IMR-90 (cell line): ENCODE measurements around the gene PCCB. TPM values are rescaled to one million over a fixed set of nuclear protein-coding genes. Genes with fewer than 3 reads are reported as not detected.

Experiments
- ATAC-seq: fragments of 200-7000 bp; cut with Tn5 transposase; 2 replicates; pipeline ENCODE4 v1.9.1; 2020; ENCODE audit warnings: low read depth, mild to moderate bottlenecking, moderate library complexity
- BruUV-seq: library from RNA; stranded (reverse); fragments of 400-500 nt; replicated peaks from 2 replicates; lab custom pipeline; 2021; lab: Mats Ljungman, UMichigan
- CTCF ChIA-PET: fragments of 300-600 bp; formaldehyde crosslinking; extraction: SDS; loops from one replicate; lab custom pipeline; 2021; ENCODE audit warnings: antibody characterized with exemption; lab: Yijun Ruan, JAX
- POLR2A ChIA-PET: fragments of 300-600 bp; sonication (Branson Sonifier 250); formaldehyde crosslinking; loops from one replicate; lab custom pipeline; 2022; ENCODE audit warnings: antibody characterized with exemption; ENCODE audit not compliant: unreplicated experiment; lab: Charles Lee
- DNase-seq: peaks from one replicate; pipeline ENCODE4 v3.0.0; 2013
- H2AFZ ChIP-seq: replicated peaks from 2 replicates; pipeline ENCODE3; 2013; ENCODE audit warnings: low read length, mild to moderate bottlenecking; ENCODE audit not compliant: poor library complexity
- H2AK5ac ChIP-seq: 2 replicates; pipeline ENCODE4 v1.6.1; 2013; ENCODE audit warnings: low read depth, low read length, inconsistent platforms
- H2AK9ac ChIP-seq: replicated peaks from 2 replicates; pipeline ENCODE3; 2013; ENCODE audit warnings: mild to moderate bottlenecking, low read depth, low read length, moderate library complexity; ENCODE audit not compliant: poor library complexity
- H2BK120ac ChIP-seq: 2 replicates; pipeline ENCODE4 v1.6.1; 2013; ENCODE audit warnings: low read depth, low read length, inconsistent platforms
- H2BK15ac ChIP-seq: 3 replicates; pipeline ENCODE4 v1.6.1; 2013; ENCODE audit warnings: low read depth, low read length, inconsistent platforms
- H2BK20ac ChIP-seq: 2 replicates; pipeline ENCODE4 v1.6.1; 2013; ENCODE audit warnings: low read depth, mild to moderate bottlenecking, inconsistent platforms, low read length, moderate library complexity
- H2BK5ac ChIP-seq: 2 replicates; pipeline ENCODE4 v1.6.1; 2013; ENCODE audit warnings: mild to moderate bottlenecking, low read depth, low read length, inconsistent platforms; ENCODE audit not compliant: poor library complexity, severe bottlenecking
- H3K14ac ChIP-seq: replicated peaks from 2 replicates; pipeline ENCODE4 v1.6.1; 2013; ENCODE audit warnings: low read depth, low read length, inconsistent platforms
- H3K18ac ChIP-seq: 2 replicates; pipeline ENCODE4 v1.6.1; 2013; ENCODE audit warnings: low read depth, low read length, control low read depth
- H3K23ac ChIP-seq: 2 replicates; pipeline ENCODE4 v1.6.1; 2013; ENCODE audit warnings: low read depth, low read length, inconsistent platforms
- H3K27ac ChIP-seq: 2 replicates; pipeline ENCODE4 v1.5.1; 2013; ENCODE audit warnings: mild to moderate bottlenecking, control low read depth, low read length; ENCODE audit not compliant: insufficient read depth
- H3K27me3 ChIP-seq: 2 replicates; pipeline ENCODE4 v1.6.1; 2013; ENCODE audit warnings: low read length; ENCODE audit not compliant: control insufficient read depth, insufficient read depth
- H3K36me3 ChIP-seq: 2 replicates; pipeline ENCODE4 v1.6.1; 2013; ENCODE audit warnings: low read length, mixed read lengths; ENCODE audit not compliant: control insufficient read depth, insufficient read depth
- H3K4ac ChIP-seq: 2 replicates; pipeline ENCODE4 v1.6.1; 2013; ENCODE audit warnings: low read depth, low read length, inconsistent platforms
- H3K4me1 ChIP-seq: 2 replicates; pipeline ENCODE4 v1.6.1; 2013; ENCODE audit warnings: low read length, mixed read lengths; ENCODE audit not compliant: control insufficient read depth, insufficient read depth
- H3K4me2 ChIP-seq: 2 replicates; pipeline ENCODE4 v1.6.1; 2013; ENCODE audit warnings: low read depth, mild to moderate bottlenecking, control low read depth, low read length, moderate library complexity
- H3K4me3 ChIP-seq: 2 replicates; pipeline ENCODE4 v1.5.1; 2013; ENCODE audit warnings: low read depth, mild to moderate bottlenecking, control low read depth, low read length, moderate library complexity; ENCODE audit not compliant: insufficient read depth
- H3K56ac ChIP-seq: 2 replicates; pipeline ENCODE4 v1.6.1; 2013; ENCODE audit warnings: low read length, inconsistent platforms; ENCODE audit not compliant: insufficient read depth; ENCODE audit errors: extremely low read depth
- H3K79me1 ChIP-seq, 2 experiments: 2 replicates each; pipeline ENCODE4 v1.6.1; 2013; ENCODE audit warnings: low read length in 2 of 2, inconsistent platforms in 1 of 2, low read depth in 1 of 2
- H3K9ac ChIP-seq: 2 replicates; pipeline ENCODE4 v1.6.1; 2013; ENCODE audit warnings: low read depth, low read length, control low read depth
- H3K9me1 ChIP-seq: 2 replicates; pipeline ENCODE4 v1.6.1; 2013; ENCODE audit warnings: low read length, inconsistent platforms; ENCODE audit not compliant: insufficient read depth
- H3K9me3 ChIP-seq: 2 replicates; pipeline ENCODE4 v1.6.1; 2013; ENCODE audit warnings: low read length; ENCODE audit not compliant: control insufficient read depth, insufficient read depth
- H4K20me1 ChIP-seq: 2 replicates; pipeline ENCODE4 v1.6.1; 2013; ENCODE audit warnings: low read length, inconsistent platforms; ENCODE audit not compliant: insufficient read depth
- H4K5ac ChIP-seq: 2 replicates; pipeline ENCODE4 v1.6.1; 2013; ENCODE audit warnings: mild to moderate bottlenecking, low read depth, low read length, control low read depth
- H4K8ac ChIP-seq, 2 experiments: 2 replicates each; pipeline ENCODE4 v1.6.1; 2013; ENCODE audit warnings: low read depth in 2 of 2, low read length in 2 of 2, control low read depth in 1 of 2, inconsistent platforms in 1 of 2
- H4K91ac ChIP-seq: 2 replicates; pipeline ENCODE4 v1.6.1; 2013; ENCODE audit warnings: low read depth, low read length, inconsistent platforms; ENCODE audit not compliant: insufficient read depth
- BHLHE40 ChIP-seq: fragments of 150-350 bp; IDR thresholded peaks from 2 replicates; pipeline ENCODE4 v1.6.1; 2016; ENCODE audit warnings: mild to moderate bottlenecking, low read depth, low read length
- CEBPB ChIP-seq: IDR thresholded peaks from 2 replicates; pipeline ENCODE4 v1.6.1; 2012; ENCODE audit warnings: low read depth, low read length, improper control_type of control experiment
- CHD1 ChIP-seq: IDR thresholded peaks from 2 replicates; pipeline ENCODE4 v1.6.1; 2012; ENCODE audit warnings: low read depth, low read length, improper control_type of control experiment
- CTCF ChIP-seq: conservative IDR thresholded peaks from 2 replicates; pipeline ENCODE4 v1.5.1; 2012; ENCODE audit warnings: mild to moderate bottlenecking, low read depth, low read length, improper control_type of control experiment
- ELK1 ChIP-seq: fragments of 150-350 bp; IDR thresholded peaks from 2 replicates; pipeline ENCODE4 v1.6.1; 2016; ENCODE audit warnings: low read depth, mild to moderate bottlenecking, low read length, moderate library complexity, borderline replicate concordance
- MAFK ChIP-seq: IDR thresholded peaks from 2 replicates; pipeline ENCODE4 v1.6.1; 2012; ENCODE audit warnings: low read depth, low read length, improper control_type of control experiment
- MXI1 ChIP-seq: IDR thresholded peaks from 2 replicates; pipeline ENCODE4 v1.6.1; 2012; ENCODE audit warnings: low read depth, mild to moderate bottlenecking, low read length, moderate library complexity, borderline replicate concordance
- POLR2A ChIP-seq: IDR thresholded peaks from 2 replicates; pipeline ENCODE4 v1.6.1; 2012; ENCODE audit warnings: mild to moderate bottlenecking, low read depth, low read length
- RAD21 ChIP-seq: IDR thresholded peaks from 2 replicates; pipeline ENCODE4 v1.6.1; 2012; ENCODE audit warnings: low read length, improper control_type of control experiment
- RCOR1 ChIP-seq: IDR thresholded peaks from 2 replicates; pipeline ENCODE4 v1.6.1; 2012; ENCODE audit warnings: mild to moderate bottlenecking, low read length, improper control_type of control experiment; ENCODE audit not compliant: insufficient replicate concordance
- RFX5 ChIP-seq: IDR thresholded peaks from 2 replicates; pipeline ENCODE4 v1.8.0; 2012; ENCODE audit warnings: low read depth, mild to moderate bottlenecking, low read length, moderate library complexity
- SMC3 ChIP-seq: fragments of 150-350 bp; IDR thresholded peaks from 2 replicates; pipeline ENCODE4 v1.6.1; 2016; ENCODE audit warnings: low read depth, mild to moderate bottlenecking, antibody characterized with exemption, low read length, moderate library complexity
- USF2 ChIP-seq: fragments of 150-350 bp; IDR thresholded peaks from 2 replicates; pipeline ENCODE4 v1.6.1; 2017; ENCODE audit warnings: mild to moderate bottlenecking, antibody characterized with exemption, low read length, low read depth
- WGBS, 2 experiments: methylation state at CpG; one replicate each; pipeline versions ENCODE4 v1.1.5 to v1.1.7; 2013; ENCODE audit warnings: missing lambda C conversion rate in 2 of 2; ENCODE audit not compliant: insufficient read length in 1 of 2; ENCODE audit errors: extremely low coverage in 2 of 2; 5-methylcytosine and 5-hydroxymethylcytosine counted together
- dilution Hi-C: fragments of 300-500 bp; cut with HindIII; formaldehyde crosslinking; loops from one replicate; pipeline ENCODE4 v1.14.3; 2018; ENCODE audit warnings: low sequenced_read_pairs; ENCODE audit not compliant: unreplicated experiment
- in situ Hi-C: fragments of 300-500 bp; cut with MboI; formaldehyde crosslinking; loops from 3 replicates; pipeline ENCODE4 v1.14.3; 2019; ENCODE audit warnings: low sequenced_read_pairs, inconsistent platforms, mixed read lengths
- intact Hi-C: fragments of 100-400 bp; cut with micrococcal nuclease; formaldehyde crosslinking; loops from 2 replicates; pipeline ENCODE4 v1.10.0; 2022
- polyA plus RNA-seq, 3 experiments: library from polyadenylated mRNA; depleted of rRNA; stranded (reverse); fragments of >200 nt; gene quantifications; 2 replicates each; pipeline ENCODE4 v1.2.3, GENCODE V29; 2012; ENCODE audit warnings: low replicate concordance in 1 of 3
- total RNA-seq: library from RNA; depleted of rRNA; stranded (reverse); fragments of >200 nt; gene quantifications from 2 replicates; pipeline ENCODE4 v1.2.3, GENCODE V29; 2012

The PCCB gene
- total and polyA plus RNA-seq, 2 of the 4 experiments (the other 2 are of a cell fraction): 40.5 to 76.2 TPM

- H3K27ac ChIP-seq: no peak overlapping the region
- no peak overlapping the region for H3K4me3 ChIP-seq
- no peak overlapping the region for H2BK120ac ChIP-seq
- no peaks in the 10 kb centered on the region for H4K20me1 ChIP-seq
- dilution Hi-C loops (no loop called here), in situ Hi-C loops (no loop called here), intact Hi-C loops (no loop called here)
- H3K14ac ChIP-seq: no peak overlapping the region
- no peak overlapping the region for H2BK5ac ChIP-seq
- H3K56ac ChIP-seq: no peak overlapping the region
- H3K79me1 ChIP-seq: 0 out of 4 replicates have a peak, but pooled peaks cover 0 to under 1% of the 10 kb centered on the region in 2 experiments
- no TSS peak for BruUV-seq
- H2AFZ ChIP-seq: no peak overlapping the region
- no peak overlapping the region for H3K4me2 ChIP-seq
- no peak overlapping the region for H2BK20ac ChIP-seq
- H3K36me3 ChIP-seq: peaks cover 22% of the 10 kb centered on the region
- H2AK5ac ChIP-seq: no peak overlapping the region
- POLR2A ChIA-PET: no interaction called here
- H4K8ac ChIP-seq: no peak overlapping the region
- H3K18ac ChIP-seq: no peak overlapping the region
- no peak overlapping the region for H3K9ac ChIP-seq
- TF ChIP-seq BHLHE40: no peak
- TF ChIP-seq CEBPB: no peak
- no peak for TF ChIP-seq CHD1
- no peak for TF ChIP-seq POLR2A
- TF ChIP-seq RCOR1: no peak
- TF ChIP-seq CTCF: no peak
- TF ChIP-seq USF2: no peak
- TF ChIP-seq ELK1: no peak
- TF ChIP-seq RFX5: no peak
- no peak for TF ChIP-seq MAFK
- no peak for TF ChIP-seq SMC3
- no peak for TF ChIP-seq MXI1
- no peak for TF ChIP-seq RAD21
- no peaks in the 10 kb centered on the region for H3K27me3 ChIP-seq
- H3K9me1 ChIP-seq: no peaks in the 10 kb centered on the region
- peaks cover 3% of the 10 kb centered on the region; the same call in 1 of the 2 replicates for H3K4me1 ChIP-seq
- no peak overlapping the region for H2BK15ac ChIP-seq
- no peak overlapping the region for H3K4ac ChIP-seq
- no CpG with 5 or more reads among the region's 5 CpGs for WGBS, 2 experiments
- no peak overlapping the region for H2AK9ac ChIP-seq
- H4K91ac ChIP-seq: no peak overlapping the region
- no peak for DNase-seq
- no peak for ATAC-seq
- no peak overlapping the region for H4K5ac ChIP-seq
- CTCF ChIA-PET: no interaction called here
- H3K23ac ChIP-seq: no peak overlapping the region
- no peaks in the 10 kb centered on the region for H3K9me3 ChIP-seq
Measured at GRCh38 chr3:136261826-136262225, 11.7 kb downstream of the PCCB start.
